GM12874 (cell line): Measurements from ENCODE around the gene RPL13.

Experiments used
- CTCF ChIP-seq: IDR thresholded peaks from 2 replicates; pipeline ENCODE4 v1.5.1; 2011; ENCODE audit warnings: low read depth, mild to moderate bottlenecking, control low read depth, low read length, moderate library complexity; ENCODE audit not compliant: insufficient read depth

RPL13 gene

DNA sequence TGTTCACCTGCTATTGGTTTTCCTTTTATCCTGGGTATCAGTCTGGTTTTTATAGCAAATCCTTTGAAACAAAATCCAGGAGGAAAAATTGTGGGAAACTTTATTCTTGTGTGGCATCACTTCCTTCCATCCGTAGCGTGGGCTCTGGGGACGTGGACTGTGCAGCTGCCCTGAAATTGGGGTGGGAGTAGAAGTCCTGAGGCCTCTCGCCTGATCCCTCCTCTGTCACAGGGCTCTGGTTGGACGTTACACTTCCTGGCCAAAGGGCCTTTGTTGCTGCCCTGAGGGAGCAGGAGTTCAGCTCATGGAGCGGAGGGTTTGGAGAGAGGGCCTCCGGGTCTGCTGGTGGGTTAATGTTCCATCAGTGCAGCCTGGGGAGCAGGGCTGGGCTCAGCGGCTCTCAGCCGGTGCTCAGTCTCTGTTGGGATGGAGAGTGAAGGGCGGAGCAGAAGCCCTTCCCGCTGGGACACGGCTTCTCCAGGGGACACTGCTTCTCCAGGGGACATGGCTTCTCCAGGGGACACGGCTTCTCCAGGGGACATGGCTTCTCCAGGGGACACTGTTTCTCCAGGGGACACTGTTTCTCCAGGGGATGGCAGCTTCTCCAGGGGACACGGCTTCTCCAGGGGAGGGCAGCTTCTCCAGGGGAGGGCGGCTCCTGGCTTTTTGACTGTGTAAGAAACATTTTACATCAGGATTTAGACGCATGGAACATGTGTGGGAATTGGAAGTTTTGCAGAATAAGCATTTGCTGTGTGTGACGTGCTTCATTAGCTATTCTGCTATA lies 15.2 kb upstream of the RPL13 start:
- TF ChIP-seq CTCF, result no peak

GRCh38 chr16:89545831-89546574 lies 14.5 kb upstream of the RPL13 start:
- TF ChIP-seq CTCF, result no peak

DNA sequence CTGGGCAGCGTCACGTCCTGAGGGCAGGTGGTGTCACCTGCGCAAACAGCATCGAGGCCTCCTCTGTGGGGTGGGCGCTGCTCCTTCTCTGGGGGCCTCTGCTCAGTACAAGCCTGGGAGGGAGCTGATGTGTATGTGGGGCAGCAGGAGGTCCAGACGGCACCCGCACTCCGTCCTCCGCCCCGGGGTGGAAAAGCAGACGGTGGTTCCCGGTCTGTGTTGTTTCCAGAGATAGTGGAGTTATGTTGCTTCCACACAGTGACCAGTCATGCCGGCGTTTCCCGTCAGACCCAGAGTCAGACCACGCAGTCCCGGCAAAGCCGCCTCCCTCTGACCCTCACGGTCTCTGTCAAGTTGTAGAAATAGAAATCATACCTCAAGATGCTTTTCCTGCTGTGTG lies 13.7 kb upstream of the RPL13 start:
- no peak for TF ChIP-seq CTCF

DNA sequence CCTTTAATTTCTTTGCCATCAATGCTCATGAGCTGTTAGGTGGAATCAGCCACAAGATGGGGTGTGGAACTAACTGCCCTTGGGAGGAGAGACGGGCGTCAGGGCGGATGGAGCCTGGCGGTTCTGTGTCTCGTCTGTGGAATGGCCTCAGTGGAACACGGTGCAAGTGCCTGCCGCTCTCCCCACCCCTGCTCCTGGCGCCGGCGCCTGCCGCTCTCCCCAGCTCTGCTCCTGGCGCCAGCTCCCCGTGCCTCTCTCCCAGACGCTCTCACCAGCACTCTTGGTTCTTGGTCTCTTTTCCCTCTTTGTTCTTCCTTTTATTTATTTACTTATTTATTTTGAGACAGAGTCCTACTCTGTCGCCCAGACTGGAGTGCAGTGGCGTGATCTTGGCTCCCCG lies 13.2 kb upstream of the RPL13 start:
- TF ChIP-seq CTCF, result no peak

DNA sequence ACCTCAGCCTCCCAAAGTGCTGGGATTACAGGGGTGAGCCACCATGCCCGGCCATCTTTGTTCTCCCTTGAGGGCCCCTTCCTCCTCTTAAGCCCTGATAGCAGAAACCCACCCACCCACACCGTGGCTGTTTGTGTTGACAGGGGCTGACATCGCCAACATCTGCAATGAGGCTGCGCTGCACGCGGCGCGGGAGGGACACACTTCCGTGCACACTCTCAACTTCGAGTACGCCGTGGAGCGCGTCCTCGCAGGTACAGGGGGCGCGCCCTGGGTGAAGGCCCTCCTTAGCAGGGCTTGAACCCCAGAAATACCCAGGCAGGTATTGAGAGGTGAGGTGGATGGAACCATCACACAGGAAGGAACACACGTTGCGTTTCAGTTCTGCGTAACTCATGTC lies 12.6 kb upstream of the RPL13 start:
- TF ChIP-seq CTCF, result no peak

- TF ChIP-seq CTCF, result no peak
Observed at GRCh38 chr16:89548344-89549006, 12.0 kb upstream of the RPL13 start.

DNA sequence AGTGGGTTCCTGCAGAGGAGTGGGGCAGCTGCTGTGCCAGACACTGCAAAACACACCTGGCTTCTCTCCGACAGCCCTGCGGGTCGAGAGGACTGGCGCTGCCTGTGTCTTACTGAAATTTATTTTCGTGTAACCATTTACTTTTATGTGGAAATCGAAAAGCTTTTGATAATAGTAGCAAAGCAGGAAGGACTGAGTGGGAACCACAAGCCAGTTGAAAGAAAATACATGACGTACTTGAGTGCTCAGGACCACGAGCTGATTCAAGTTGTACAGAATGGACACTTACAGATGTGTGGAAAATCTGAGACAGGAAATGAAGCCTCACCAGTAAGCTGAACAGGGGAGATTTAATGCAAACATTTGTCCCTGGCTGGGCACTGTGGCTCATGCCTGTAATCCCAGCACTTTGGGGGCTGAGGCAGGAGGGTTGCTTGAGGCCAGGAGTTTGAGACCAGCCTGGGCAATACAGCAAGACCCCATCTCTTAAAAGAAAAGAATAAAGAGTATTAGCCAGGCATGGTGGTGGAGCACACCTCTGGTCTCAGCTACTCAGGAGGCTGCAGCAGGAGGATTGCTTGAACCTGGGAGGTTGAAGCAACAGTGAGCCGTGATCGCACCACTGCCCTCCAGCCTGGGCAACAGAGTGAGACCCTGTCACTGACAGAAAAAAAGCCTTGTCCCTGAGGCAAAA lies 11.3 kb upstream of the RPL13 start:
- TF ChIP-seq CTCF, result no peak
